Stimulated activated CD4-positive, alpha-beta T cell treated with anti-CD3 and anti-CD28 coated beads, Interleukin-15, amount 100 ng/mL, for 24 hours (primary cell): Measurements from ENCODE around the gene TMBIM1.
A peak's percentile ranks its signal among the peaks of the same experiment; 100 is the strongest.

Experiments used
- DNase-seq: peaks from one replicate; pipeline ENCODE4 v3.0.0-alpha.2; 2020

TMBIM1 gene

DNA sequence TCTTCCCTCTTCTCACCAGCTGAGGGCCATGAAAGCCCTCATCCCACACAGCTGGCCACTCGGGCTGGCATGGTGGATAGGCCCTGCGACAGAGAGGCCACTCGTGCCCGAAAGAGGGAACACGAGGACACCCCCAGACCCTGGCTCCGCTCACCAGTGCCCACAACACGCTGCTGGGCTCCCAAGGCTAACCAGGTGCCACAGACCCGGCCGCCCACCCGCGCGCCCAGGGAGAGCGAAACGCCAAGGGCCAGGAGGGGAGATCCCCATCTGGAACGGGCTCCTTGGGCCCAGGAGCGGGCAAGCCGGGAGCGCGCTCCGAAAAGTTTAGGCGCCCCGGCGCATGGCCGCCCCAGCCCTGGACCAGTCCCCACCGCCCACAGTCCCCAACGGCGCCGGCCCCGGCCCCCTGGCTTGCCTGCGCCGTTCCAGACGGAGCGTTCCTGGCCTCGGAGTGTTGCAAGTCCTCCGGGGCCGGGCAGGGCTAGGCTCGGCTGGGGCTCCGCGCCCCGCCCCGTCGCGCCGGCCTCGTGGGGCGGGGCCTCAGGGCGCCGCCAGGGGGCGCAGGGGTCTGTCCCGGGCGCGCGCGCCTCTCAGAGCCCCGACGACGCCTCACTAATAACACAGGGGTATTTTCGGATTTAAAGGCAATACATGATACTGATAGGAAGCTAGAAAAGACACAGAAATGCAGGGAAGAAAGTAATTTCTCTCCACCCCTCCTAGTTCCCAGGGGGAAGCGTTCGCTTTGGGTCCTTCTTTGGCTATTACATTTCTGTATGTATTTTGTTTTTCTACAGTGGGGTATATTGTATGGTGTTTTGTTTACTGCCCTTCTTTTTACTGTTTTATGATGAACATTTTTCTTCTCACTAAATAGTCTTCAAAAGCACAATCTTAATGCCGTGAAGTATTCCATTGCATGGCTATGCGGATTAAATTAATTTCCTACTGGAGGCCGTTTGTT is at the start of gene TMBIM1:
TSS of gene TMBIM1 (minus strand) at position 456 of the 967 bp plus-strand sequence. CDS start 10,362 bp downstream, outside the sequence.
- peak; percentile 83 for DNase-seq

DNA sequence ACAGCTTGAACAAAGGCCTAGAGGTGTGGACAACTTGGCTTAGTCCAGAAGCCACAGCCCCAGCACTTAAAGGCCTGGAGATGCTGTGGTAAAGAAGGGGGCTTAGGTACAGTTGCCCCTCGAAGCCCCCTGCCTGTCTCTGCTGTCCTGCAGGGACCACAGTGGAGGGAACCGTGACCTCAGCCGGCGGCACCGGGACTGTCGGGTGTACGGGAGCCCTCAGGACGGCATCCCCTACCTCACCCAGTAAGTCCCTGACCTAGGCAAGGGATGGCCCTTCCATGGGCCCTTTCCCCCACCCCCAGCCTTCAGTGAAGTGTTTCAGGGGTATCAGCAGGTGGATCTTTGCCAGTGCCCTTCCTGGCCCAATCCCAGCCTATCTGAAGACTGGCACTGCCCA is 49.1 kb upstream of the TMBIM1 start:
- DNase-seq: no peak

- no peak for DNase-seq
Measured at GRCh38 chr2:218340656-218341055, 48.4 kb upstream of the TMBIM1 start.

DNA sequence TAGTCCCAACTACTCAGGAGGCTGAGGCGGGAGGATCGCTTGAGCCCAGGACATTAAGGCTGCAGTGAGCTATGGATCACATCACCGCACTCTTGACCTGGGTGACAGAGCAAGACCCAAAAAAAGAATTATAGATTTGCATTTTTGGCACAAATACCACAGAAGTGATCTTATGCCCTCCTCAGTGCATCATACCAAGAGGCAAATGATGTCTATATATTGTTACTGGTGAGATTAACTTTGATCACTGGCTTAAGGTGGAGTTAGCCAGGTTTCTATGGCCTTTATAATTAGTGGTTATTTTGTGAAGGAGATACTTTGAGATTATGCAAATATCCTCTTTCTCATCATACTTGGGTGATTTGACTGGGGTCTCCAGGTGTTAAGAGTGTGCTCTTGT is 42.2 kb upstream of the TMBIM1 start:
- no peak for DNase-seq

DNA sequence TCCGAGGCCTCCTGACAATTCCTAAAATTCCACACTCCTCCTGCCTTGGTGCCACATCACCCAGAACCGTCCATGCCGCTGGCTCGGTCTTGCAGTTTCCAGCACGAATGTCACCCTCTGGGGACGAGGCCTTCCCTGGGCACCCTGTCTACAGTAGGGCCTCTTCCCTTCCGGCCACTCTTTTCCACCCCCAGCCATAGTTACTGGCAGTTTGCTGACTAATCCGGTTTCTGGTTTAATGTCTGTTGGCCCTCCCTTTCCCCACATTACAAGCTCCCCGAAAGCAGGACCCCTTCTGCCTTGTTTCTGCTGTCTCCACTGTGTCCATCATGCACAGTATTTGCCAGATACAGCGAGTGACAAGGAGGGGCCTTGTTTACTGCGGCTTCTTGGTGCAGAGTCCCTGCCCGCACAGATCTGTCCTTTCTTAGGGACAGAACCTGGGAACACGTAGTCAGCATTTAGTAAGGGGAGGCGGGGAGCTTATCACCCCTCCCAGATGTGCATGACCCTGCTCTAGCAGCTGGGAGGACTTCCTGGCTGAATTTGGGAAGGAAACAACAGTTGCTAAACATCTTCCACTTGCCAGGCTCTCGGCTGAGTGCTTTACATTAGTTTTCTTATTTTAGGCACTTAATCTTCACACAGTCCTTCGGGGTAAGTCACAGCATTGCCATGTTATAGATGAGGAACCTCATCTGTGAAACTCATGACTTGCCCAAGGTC is 40.8 kb upstream of the TMBIM1 start:
- DNase-seq: no peak

- no peak for DNase-seq
Measured at GRCh38 chr2:218332288-218332687, 40.0 kb upstream of the TMBIM1 start.

GRCh38 chr2:218331745-218332144 is 39.4 kb upstream of the TMBIM1 start:
- DNase-seq: no peak

GRCh38 chr2:218329826-218330593 is 37.7 kb upstream of the TMBIM1 start:
- DNase-seq: no peak

GRCh38 chr2:218329027-218329825 is 36.9 kb upstream of the TMBIM1 start:
- no peak for DNase-seq

GRCh38 chr2:218328294-218328693 is 36.0 kb upstream of the TMBIM1 start:
- DNase-seq: no peak

GRCh38 chr2:218327451-218328210 is 35.3 kb upstream of the TMBIM1 start:
- no peak for DNase-seq

GRCh38 chr2:218326315-218326714 is 34.0 kb upstream of the TMBIM1 start:
- DNase-seq: no peak

DNA sequence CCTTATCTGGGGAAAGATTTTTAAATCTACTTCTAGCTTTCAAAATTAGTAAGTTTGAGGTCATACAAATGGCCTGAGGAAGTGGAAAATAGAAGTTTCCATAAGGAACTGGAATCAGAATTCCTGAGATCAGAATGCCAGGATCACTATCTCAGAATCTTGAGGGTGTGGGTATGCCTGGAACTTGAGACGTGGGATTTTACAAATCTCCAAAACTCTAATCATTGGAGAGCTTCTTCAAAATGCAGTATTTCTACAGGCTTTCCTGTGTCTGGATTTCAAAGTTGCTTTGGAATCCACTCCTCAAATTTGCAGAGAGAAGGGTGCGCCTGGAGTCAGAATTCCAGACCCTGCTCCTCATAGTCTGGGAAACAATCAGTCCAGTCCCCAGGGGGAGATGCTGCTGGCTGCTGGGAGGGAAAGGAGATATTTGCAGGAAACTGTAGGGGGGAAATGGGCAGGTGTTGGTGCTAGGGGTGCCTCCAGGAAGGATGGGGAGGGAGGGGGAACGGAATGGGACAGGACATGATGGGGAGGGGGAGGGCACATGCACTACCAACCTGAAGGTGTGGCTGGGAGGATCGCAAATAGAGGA is 33.4 kb upstream of the TMBIM1 start:
- DNase-seq: no peak

DNA sequence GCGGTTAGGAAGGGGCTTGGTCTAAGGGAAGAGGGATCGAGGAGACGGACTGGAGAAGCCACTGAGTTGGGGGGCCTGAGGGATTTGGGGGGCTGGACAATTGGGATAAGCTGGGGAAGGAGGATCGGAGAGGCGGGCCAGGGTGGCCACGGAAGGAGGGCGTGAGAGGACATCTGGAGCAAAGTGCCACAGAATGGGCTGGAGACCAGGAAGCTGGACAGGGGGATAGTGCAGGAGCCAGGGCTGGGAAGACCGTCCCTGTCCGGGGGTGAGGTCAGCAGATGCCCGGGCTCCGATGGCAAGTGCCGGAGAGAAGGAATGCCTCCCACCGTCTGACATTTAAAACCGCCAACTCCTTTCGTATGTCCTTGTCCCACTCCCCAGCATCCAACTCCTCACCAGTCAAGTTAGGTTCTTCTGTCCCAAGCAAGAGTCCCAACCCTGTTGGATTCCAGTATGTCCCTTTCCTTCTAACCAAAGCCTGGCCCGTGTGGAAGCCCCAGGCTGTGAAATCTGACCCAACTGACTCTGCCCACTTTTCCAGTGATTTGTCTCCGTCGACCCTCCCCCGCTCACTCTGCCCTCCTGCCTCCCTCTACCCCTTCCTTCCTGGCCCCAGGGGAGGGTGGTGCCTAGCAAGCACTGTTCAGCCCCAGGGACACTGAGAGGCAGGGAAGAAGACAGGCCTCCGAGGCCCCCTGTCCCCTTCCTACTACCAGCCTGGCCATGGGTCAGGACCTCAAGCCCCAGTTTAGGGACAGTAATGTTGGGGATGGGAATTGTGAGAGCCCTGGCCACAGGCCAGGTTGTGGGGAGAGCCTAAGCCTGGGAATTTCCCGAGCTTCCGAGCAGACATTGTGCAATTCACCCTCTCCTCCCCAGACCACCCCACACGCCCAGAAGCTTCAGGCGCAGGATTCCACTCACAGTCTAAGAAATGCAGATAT is 31.5 kb upstream of the TMBIM1 start:
- DNase-seq: no peak

GRCh38 chr2:218322768-218323525 is 30.6 kb upstream of the TMBIM1 start:
- DNase-seq: peak; percentile 67

DNA sequence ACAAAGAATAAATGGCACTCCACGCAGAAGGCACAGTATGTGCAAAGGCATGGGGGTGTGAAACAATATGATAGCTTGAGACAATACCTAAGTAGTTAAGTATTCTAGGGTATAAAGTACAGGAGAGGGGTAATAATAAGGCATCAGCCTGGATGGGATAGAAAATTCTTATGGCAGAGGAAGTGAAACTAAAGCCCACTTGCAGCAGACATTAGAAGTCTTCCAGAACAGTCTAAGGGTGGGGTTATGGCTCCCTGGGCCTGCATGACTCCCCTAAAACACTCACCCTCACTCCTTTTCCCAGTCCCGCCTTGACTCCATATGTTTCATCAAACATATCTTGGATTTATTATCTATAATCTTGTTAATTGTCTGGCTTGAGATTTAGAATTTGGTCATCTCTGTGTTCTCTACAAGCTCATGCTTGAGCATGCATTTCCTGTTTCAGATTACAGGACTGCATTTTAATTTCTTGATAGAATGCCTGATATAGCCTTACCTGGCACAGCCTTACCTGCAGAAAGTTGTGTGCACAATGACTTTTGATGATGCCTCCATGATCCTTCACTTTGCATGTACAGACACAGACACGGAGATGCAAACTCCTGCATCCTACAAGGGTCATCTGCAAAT is 28.5 kb upstream of the TMBIM1 start:
- no peak for DNase-seq

DNA sequence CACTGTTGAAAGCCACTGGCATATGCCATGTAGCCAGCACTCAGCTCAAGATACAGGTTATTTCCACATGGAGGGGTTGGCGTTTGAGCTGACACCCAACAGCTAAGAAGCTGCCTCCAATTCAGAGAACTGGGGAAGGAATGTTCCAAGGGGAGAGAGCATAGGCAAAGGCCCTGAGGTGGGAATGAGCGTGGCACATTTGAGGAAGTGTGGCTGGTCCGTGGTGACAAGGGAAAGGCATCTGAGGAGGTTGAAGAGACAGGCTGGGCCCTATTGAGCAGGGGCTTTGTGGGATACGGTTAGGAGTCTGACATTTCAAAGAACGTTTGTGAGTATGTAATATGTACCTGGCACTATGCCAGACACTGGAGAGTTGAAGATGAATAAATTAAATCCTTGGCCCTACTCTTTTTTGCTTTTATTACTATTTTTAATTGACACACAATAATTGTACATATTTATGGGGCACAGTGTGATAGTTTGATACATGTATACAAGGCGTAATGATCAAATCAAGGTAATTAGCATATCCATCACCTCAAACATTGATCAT is 27.6 kb upstream of the TMBIM1 start:
- no peak for DNase-seq

DNA sequence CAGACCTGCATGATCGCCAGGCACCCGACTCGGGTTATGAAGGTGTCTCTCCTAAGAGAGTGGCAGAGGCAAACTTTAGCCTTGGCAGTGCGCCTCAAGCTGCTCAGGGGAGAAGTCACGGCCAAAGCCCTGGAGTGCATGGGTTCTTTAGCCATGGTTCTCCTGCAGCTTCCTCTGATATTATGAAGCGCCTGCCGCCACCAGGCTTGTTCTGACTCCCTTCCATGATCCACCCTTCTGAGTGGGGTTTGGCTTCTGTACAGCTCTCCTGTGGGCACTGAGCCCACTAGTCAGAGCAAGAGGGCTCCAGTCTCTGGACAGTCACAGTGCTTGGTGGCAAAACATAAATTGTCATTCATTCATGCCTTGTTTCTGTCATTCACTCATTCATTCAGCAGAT is 25.9 kb upstream of the TMBIM1 start:
- DNase-seq: no peak
